ENCODE data around the gene SPAG17. TPM values are rescaled to one million over a fixed set of nuclear protein-coding genes. Genes with fewer than 3 reads are reported as not detected.

The SPAG17 gene
- polyA plus RNA-seq, 3 donors, result 5.9 to 10.4 (median 7.8) TPM

- no peak for DNase-seq (ENCODE audit: low read depth in 3 of 3, low spot score in 2 of 3)
These were observed 61.8 kb downstream of the SPAG17 start for GRCh38 chr1:118123116-118123839.

GRCh38 chr1:118122234-118123004 lies 62.6 kb downstream of the SPAG17 start:
- DNase-seq (ENCODE audit: low read depth in 3 of 3, low spot score in 2 of 3), result no peak

GRCh38 chr1:118118873-118119463 lies 66.1 kb downstream of the SPAG17 start:
- DNase-seq (ENCODE audit: low read depth in 3 of 3, low spot score in 2 of 3), result no peak

- no peak for DNase-seq (ENCODE audit: low read depth in 3 of 3, low spot score in 2 of 3)
These were observed 66.6 kb downstream of the SPAG17 start for GRCh38 chr1:118118469-118118868.

- no peak for DNase-seq (ENCODE audit: low read depth in 3 of 3, low spot score in 2 of 3)
These were observed 67.5 kb downstream of the SPAG17 start for GRCh38 chr1:118117521-118117920.

- no peak for DNase-seq (ENCODE audit: low read depth in 3 of 3, low spot score in 2 of 3)
These were observed 68.1 kb downstream of the SPAG17 start for GRCh38 chr1:118116909-118117308.

GRCh38 chr1:118116401-118116800 lies 68.6 kb downstream of the SPAG17 start:
- DNase-seq (ENCODE audit: low read depth in 3 of 3, low spot score in 2 of 3), result no peak

GRCh38 chr1:118115567-118116295 lies 69.3 kb downstream of the SPAG17 start:
- DNase-seq (ENCODE audit: low read depth in 3 of 3, low spot score in 2 of 3), result no peak

- no peak for DNase-seq (ENCODE audit: low read depth in 3 of 3, low spot score in 2 of 3)
These were observed 71.8 kb downstream of the SPAG17 start for GRCh38 chr1:118113261-118113660.

- no peak for DNase-seq (ENCODE audit: low read depth in 3 of 3, low spot score in 2 of 3)
These were observed 74.4 kb downstream of the SPAG17 start for GRCh38 chr1:118110580-118110979.

GRCh38 chr1:118104951-118105350 lies 80.1 kb downstream of the SPAG17 start:
- DNase-seq (ENCODE audit: low read depth in 3 of 3, low spot score in 2 of 3), result no peak

- no peak for DNase-seq (ENCODE audit: low read depth in 3 of 3, low spot score in 2 of 3)
These were observed 82.6 kb downstream of the SPAG17 start for GRCh38 chr1:118102445-118102844.

GRCh38 chr1:118101999-118102398 lies 83.0 kb downstream of the SPAG17 start:
- DNase-seq (ENCODE audit: low read depth in 3 of 3, low spot score in 2 of 3), result no peak

GRCh38 chr1:118101515-118101844 lies 83.5 kb downstream of the SPAG17 start:
- no peak for DNase-seq (ENCODE audit: low read depth in 3 of 3, low spot score in 2 of 3)

GRCh38 chr1:118100686-118101514 lies 84.1 kb downstream of the SPAG17 start:
- no peak for DNase-seq (ENCODE audit: low read depth in 3 of 3, low spot score in 2 of 3)

GRCh38 chr1:118099686-118100085 lies 85.3 kb downstream of the SPAG17 start:
- DNase-seq (ENCODE audit: low read depth in 3 of 3, low spot score in 2 of 3), result no peak

GRCh38 chr1:118097622-118098348 lies 87.2 kb downstream of the SPAG17 start:
- no peak for DNase-seq (ENCODE audit: low read depth in 3 of 3, low spot score in 2 of 3)

GRCh38 chr1:118093017-118093416 lies 92.0 kb downstream of the SPAG17 start:
- DNase-seq (ENCODE audit: low read depth in 3 of 3, low spot score in 2 of 3), result no peak

- no peak for DNase-seq (ENCODE audit: low read depth in 3 of 3, low spot score in 2 of 3)
These were observed 94.9 kb downstream of the SPAG17 start for GRCh38 chr1:118090130-118090529.

- no peak for DNase-seq (ENCODE audit: low read depth in 3 of 3, low spot score in 2 of 3)
These were observed 99.7 kb downstream of the SPAG17 start for GRCh38 chr1:118085365-118085764.
